ENCODE data around the gene SIGMAR1.

SIGMAR1 gene

GRCh38 chr9:34634551-34635248 lies 2.9 kb downstream of the SIGMAR1 start:
- no peaks in the 10 kb centered on the region for H4K20me1 ChIP-seq (ENCODE audit: low read depth, low read length)

DNA sequence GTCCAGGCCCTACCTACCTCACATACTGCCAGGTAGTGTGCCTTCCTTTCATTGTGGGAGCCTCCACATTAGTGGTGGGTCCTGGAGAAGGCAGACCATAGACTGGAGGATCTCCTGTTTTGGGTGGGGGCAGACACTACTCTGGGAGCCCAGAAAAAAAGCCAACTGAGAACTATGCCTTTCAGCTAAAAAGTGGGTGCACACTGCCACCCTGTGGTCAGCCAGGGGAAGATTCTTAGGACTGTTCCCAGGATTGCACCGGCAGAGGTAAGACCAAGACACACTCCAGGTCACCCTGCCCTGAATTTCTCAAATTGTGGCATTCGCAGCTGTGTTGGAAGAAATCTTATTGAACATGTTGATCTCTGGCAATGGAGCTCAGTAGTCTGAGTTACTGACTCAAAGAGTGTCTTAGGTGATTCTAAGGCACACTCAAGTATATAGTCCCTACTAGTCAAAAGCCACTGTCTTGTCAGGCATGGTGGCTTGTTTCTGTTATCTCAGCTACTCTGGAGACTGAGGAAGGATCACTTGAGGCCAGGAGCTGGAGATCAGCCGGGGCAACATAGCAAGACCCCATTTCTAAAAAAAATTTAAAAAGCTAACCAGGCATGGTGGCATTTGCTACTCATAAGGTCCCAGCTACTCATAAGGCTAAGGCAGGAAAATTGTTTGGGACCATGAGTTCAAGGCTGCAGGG lies 3.6 kb downstream of the SIGMAR1 start:
- H3K9ac ChIP-seq (ENCODE audit: low read length): no peak overlapping the region
- H3K4me3 ChIP-seq (ENCODE audit: insufficient read depth, low read length, poor library complexity, severe bottlenecking): no peak overlapping the region
- no peaks in the 10 kb centered on the region for H3K27me3 ChIP-seq (ENCODE audit: low read length)
- no peak overlapping the region for H3K27ac ChIP-seq (ENCODE audit: low read depth, low read length)
- no peak overlapping the region for H3K4me2 ChIP-seq (ENCODE audit: low read depth, low read length, poor library complexity, severe bottlenecking)
- no peaks in the 10 kb centered on the region for H4K20me1 ChIP-seq (ENCODE audit: low read depth, low read length)
- H3K9me3 ChIP-seq (ENCODE audit: insufficient read depth, low read length): no peaks in the 10 kb centered on the region
- TF ChIP-seq EZH2phosphoT487 (conservative IDR thresholded peaks at IDR 0.05; ENCODE audit: low read length) (no peak), CTCF (IDR thresholded peaks at IDR 0.05; ENCODE audit: insufficient read depth, low read length, poor library complexity, severe bottlenecking) (peak; percentile 98)
- no peak overlapping the region for H2AFZ ChIP-seq (ENCODE audit: low read depth, low read length, severe bottlenecking)
- H3K9me2 ChIP-seq (replicated peaks; ENCODE audit: insufficient read depth, low read length): no peaks in the 10 kb centered on the region
- peaks cover 26% of the 10 kb centered on the region for H3F3A ChIP-seq (ENCODE audit: insufficient read depth)
- 0 out of 2 replicates have a peak, but pooled peaks cover 5% of the 10 kb centered on the region for H3K36me3 ChIP-seq (ENCODE audit: low read length)
- H3K79me2 ChIP-seq (ENCODE audit: insufficient read depth, low read length): peaks cover 26% of the 10 kb centered on the region

More at GRCh38 chr9:34634551-34635248, 2.9 kb downstream of the SIGMAR1 start:
- H3K9me3 ChIP-seq (ENCODE audit: insufficient read depth, low read length): no peaks in the 10 kb centered on the region
- no peak for TF ChIP-seq EZH2phosphoT487 (conservative IDR thresholded peaks at IDR 0.05; ENCODE audit: low read length)
- TF ChIP-seq CTCF (IDR thresholded peaks at IDR 0.05; ENCODE audit: insufficient read depth, low read length, poor library complexity, severe bottlenecking): no peak
- H3K4me2 ChIP-seq (ENCODE audit: low read depth, low read length, poor library complexity, severe bottlenecking): no peak overlapping the region
- no peaks in the 10 kb centered on the region for H3K27me3 ChIP-seq (ENCODE audit: low read length)
- H3K9ac ChIP-seq (ENCODE audit: low read length): no peak overlapping the region
- H3K27ac ChIP-seq (ENCODE audit: low read depth, low read length): no peak overlapping the region
- H2AFZ ChIP-seq (ENCODE audit: low read depth, low read length, severe bottlenecking): no peak overlapping the region
- H3K9me2 ChIP-seq (replicated peaks; ENCODE audit: insufficient read depth, low read length): no peaks in the 10 kb centered on the region
- 0 out of 2 replicates have a peak, but pooled peaks cover 5% of the 10 kb centered on the region for H3K36me3 ChIP-seq (ENCODE audit: low read length)
- H3K4me3 ChIP-seq (ENCODE audit: insufficient read depth, low read length, poor library complexity, severe bottlenecking): no peak overlapping the region
- H3F3A ChIP-seq (ENCODE audit: insufficient read depth): peaks cover 27% of the 10 kb centered on the region
- H3K79me2 ChIP-seq (ENCODE audit: insufficient read depth, low read length): peaks cover 26% of the 10 kb centered on the region

DNA sequence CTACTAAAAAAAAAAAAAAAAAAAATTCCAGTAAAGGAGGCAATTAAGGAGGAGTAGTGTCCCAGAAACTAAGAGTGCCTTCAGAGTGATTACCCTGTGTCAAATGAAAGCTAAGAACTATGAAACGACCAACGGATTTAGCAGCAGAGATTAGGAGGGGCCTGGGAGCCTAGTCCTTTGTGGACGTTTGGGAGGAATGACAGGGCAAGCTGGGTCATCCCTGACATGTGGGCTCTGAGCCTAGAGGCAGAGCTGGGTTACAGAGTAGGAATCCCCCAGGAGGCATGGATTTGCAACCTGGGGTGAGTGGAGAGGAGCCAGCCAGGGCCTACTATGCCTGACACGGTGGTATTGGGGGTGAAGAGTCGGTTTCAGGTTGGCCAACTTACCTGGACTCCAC lies 4.4 kb downstream of the SIGMAR1 start:
- no peak overlapping the region for H3K27ac ChIP-seq (ENCODE audit: low read depth, low read length)
- TF ChIP-seq EZH2phosphoT487 (conservative IDR thresholded peaks at IDR 0.05; ENCODE audit: low read length): no peak
- no peak for TF ChIP-seq CTCF (IDR thresholded peaks at IDR 0.05; ENCODE audit: insufficient read depth, low read length, poor library complexity, severe bottlenecking)
- H3K9me3 ChIP-seq (ENCODE audit: insufficient read depth, low read length): no peaks in the 10 kb centered on the region
- peaks cover 26% of the 10 kb centered on the region for H3K79me2 ChIP-seq (ENCODE audit: insufficient read depth, low read length)
- no peak overlapping the region for H3K9ac ChIP-seq (ENCODE audit: low read length)
- 0 out of 2 replicates have a peak, but pooled peaks cover under 1% of the 10 kb centered on the region for H3K27me3 ChIP-seq (ENCODE audit: low read length)
- H3K4me3 ChIP-seq (ENCODE audit: insufficient read depth, low read length, poor library complexity, severe bottlenecking): no peak overlapping the region
- H3K36me3 ChIP-seq (ENCODE audit: low read length): 0 out of 2 replicates have a peak, but pooled peaks cover 5% of the 10 kb centered on the region
- H3K4me2 ChIP-seq (ENCODE audit: low read depth, low read length, poor library complexity, severe bottlenecking): no peak overlapping the region
- H2AFZ ChIP-seq (ENCODE audit: low read depth, low read length, severe bottlenecking): no peak overlapping the region
- H3K9me2 ChIP-seq (replicated peaks; ENCODE audit: insufficient read depth, low read length): no peaks in the 10 kb centered on the region
- H3F3A ChIP-seq (ENCODE audit: insufficient read depth): peaks cover 20% of the 10 kb centered on the region
- no peaks in the 10 kb centered on the region for H4K20me1 ChIP-seq (ENCODE audit: low read depth, low read length)

Measured in SU-DHL-6 (cell line).